Liver (tissue), 9 donors: ENCODE results near the gene WWOX. TPM values are rescaled to one million over a fixed set of nuclear protein-coding genes. Genes with fewer than 3 reads are reported as not detected.

ENCODE experiments used
- DNase-seq: peaks from one replicate; pipeline ENCODE4 v3.0.0-alpha.2; 2017; ENCODE audit warnings: low spot score
- H3K27ac ChIP-seq, 2 donors: one replicate each; pipeline ENCODE4 v1.7.0; 2013; ENCODE audit warnings: inconsistent platforms in 2 of 2, low read length in 2 of 2, control low read depth in 1 of 2, low read depth in 1 of 2, mild to moderate bottlenecking in 1 of 2
- H3K27me3 ChIP-seq, 4 donors: one replicate each; pipeline versions ENCODE4 v1.6.1 to v1.7.0; 2013; ENCODE audit warnings: low read length in 3 of 4, inconsistent platforms in 1 of 4, mild to moderate bottlenecking in 1 of 4, moderate library complexity in 1 of 4; ENCODE audit not compliant: control insufficient read depth in 4 of 4, insufficient read depth in 4 of 4
- H3K36me3 ChIP-seq, 4 donors: one replicate each; pipeline versions ENCODE4 v1.6.1 to v1.7.0; 2013; ENCODE audit warnings: low read length in 3 of 4, mild to moderate bottlenecking in 3 of 4, low read depth in 1 of 4, moderate library complexity in 1 of 4; ENCODE audit not compliant: control insufficient read depth in 4 of 4, insufficient read depth in 3 of 4
- H3K4me1 ChIP-seq, 4 donors: one replicate each; pipeline versions ENCODE4 v1.6.1 to v1.7.0; 2013; ENCODE audit warnings: low read length in 3 of 4, mild to moderate bottlenecking in 3 of 4, moderate library complexity in 1 of 4; ENCODE audit not compliant: control insufficient read depth in 4 of 4, insufficient read depth in 4 of 4
- H3K4me3 ChIP-seq, 3 donors: one replicate each; pipeline versions ENCODE4 v1.6.1 to v1.7.0; 2013; ENCODE audit warnings: low read length in 3 of 3, control low read depth in 1 of 3, low read depth in 1 of 3, mild to moderate bottlenecking in 1 of 3
- H3K9ac ChIP-seq, 2 donors: one replicate each; pipeline ENCODE4 v1.7.0; 2013; ENCODE audit warnings: low read length in 2 of 2, mild to moderate bottlenecking in 2 of 2, moderate library complexity in 2 of 2, control low read depth in 1 of 2, low read depth in 1 of 2
- H3K9me3 ChIP-seq, 4 donors: one replicate each; pipeline versions ENCODE4 v1.6.1 to v1.7.0; 2013; ENCODE audit warnings: low read length in 3 of 4; ENCODE audit not compliant: control insufficient read depth in 4 of 4
- EGR1 ChIP-seq, 2 donors: IDR thresholded peaks; 2 replicates each; pipeline ENCODE4 v1.6.1; 2016 to 2018; ENCODE audit warnings: antibody characterized with exemption in 2 of 2, low read depth in 2 of 2
- FOXA1 ChIP-seq: IDR thresholded peaks from 2 replicates; pipeline ENCODE4 v1.6.1; 2016; ENCODE audit warnings: antibody characterized with exemption
- FOXA2 ChIP-seq: IDR thresholded peaks from 2 replicates; pipeline ENCODE4 v1.6.1; 2016; ENCODE audit warnings: antibody characterized with exemption
- HNF4A ChIP-seq, 2 donors: conservative IDR thresholded peaks; 2 replicates each; pipeline ENCODE4 v1.6.1; 2016; ENCODE audit warnings: antibody characterized with exemption in 2 of 2, mild to moderate bottlenecking in 2 of 2
- HNF4G ChIP-seq: IDR thresholded peaks from 2 replicates; pipeline ENCODE4 v1.6.1; 2016; ENCODE audit warnings: antibody characterized with exemption
- JUND ChIP-seq, 2 donors: IDR thresholded peaks; 2 replicates each; pipeline ENCODE4 v1.6.1; 2016; ENCODE audit warnings: antibody characterized with exemption in 2 of 2
- NR2F2 ChIP-seq: IDR thresholded peaks from 2 replicates; pipeline ENCODE4 v1.6.1; 2016; ENCODE audit warnings: antibody characterized with exemption
- RAD21 ChIP-seq, 2 donors: IDR thresholded peaks; 2 replicates each; pipeline ENCODE4 v1.6.1; 2016; ENCODE audit warnings: antibody characterized with exemption in 2 of 2, mild to moderate bottlenecking in 2 of 2
- RXRA ChIP-seq, 2 donors: IDR thresholded peaks; 2 replicates each; pipeline ENCODE4 v1.6.1; 2017 to 2018; ENCODE audit warnings: antibody characterized with exemption in 2 of 2, mild to moderate bottlenecking in 1 of 2
- YY1 ChIP-seq: IDR thresholded peaks from 2 replicates; pipeline ENCODE4 v1.6.1; 2016; ENCODE audit warnings: antibody characterized with exemption, mild to moderate bottlenecking
- WGBS: extraction: QIAGEN DNeasy Blood & Tissue Kit; methylation state at CpG from one replicate; pipeline ENCODE4 v1.1.7; 2013; 5-methylcytosine and 5-hydroxymethylcytosine counted together
- polyA plus RNA-seq, 2 donors: library from polyadenylated mRNA; stranded (reverse) in 1 of 2; unstranded in 1 of 2; fragments of 200-250 nt in 1 of 2; fragments of >200 nt in 1 of 2; fragmentation: Nextera tagmentation in 1 of 2; extraction: Ambion mirVana in 1 of 2; gene quantifications; one replicate each; pipeline versions ENCODE4 v1.2.1 to v1.2.3, GENCODE V29; 2013 to 2015
- total RNA-seq, 2 donors: library from RNA; depleted of rRNA; stranded (reverse); fragments of >200 nt; gene quantifications; one replicate each; pipeline ENCODE4 v1.2.3, GENCODE V29; 2014
- TF ChIP-seq, protein P1 (sequence below): IDR thresholded peaks from 2 replicates; pipeline ENCODE4 v1.6.1; 2016; ENCODE audit warnings: antibody characterized with exemption
- TF ChIP-seq, protein P2 (sequence below): IDR thresholded peaks from 2 replicates; pipeline ENCODE4 v1.6.1; 2016; ENCODE audit warnings: antibody characterized with exemption
- TF ChIP-seq, protein P3 (sequence below): IDR thresholded peaks from 2 replicates; pipeline ENCODE4 v1.6.1; 2016; ENCODE audit warnings: antibody characterized with exemption
- donor health status: healthy.
- donor health status: healthy.
- donor health status: healthy.
- donor health status: healthy.
- donor health status: healthy.

WWOX gene
- total and polyA plus RNA-seq, 4 donors = 9.8 to 46.0 (median 15.3) TPM

DNA sequence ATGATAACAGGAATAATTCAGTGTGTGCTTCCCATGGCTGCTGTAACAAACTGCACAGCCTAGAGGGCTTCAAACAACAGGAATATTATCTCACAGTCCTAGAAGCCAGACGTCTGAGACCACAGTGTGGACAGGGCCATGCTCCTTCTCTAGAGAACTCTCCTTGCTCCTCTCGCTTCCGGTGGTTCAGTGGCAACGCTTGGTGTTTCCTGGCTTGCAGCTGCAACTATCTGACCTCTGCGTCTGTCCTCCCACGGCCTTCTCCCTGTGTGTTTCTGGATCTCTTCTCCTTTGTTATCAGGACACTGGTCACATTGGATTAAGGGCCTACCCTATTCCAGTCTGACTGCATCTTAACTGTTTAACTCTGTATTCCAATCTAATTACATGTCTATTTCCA is 1086.7 kb downstream of the WWOX start:
- H3K27me3 ChIP-seq = no peaks in the 10 kb centered on the region

DNA sequence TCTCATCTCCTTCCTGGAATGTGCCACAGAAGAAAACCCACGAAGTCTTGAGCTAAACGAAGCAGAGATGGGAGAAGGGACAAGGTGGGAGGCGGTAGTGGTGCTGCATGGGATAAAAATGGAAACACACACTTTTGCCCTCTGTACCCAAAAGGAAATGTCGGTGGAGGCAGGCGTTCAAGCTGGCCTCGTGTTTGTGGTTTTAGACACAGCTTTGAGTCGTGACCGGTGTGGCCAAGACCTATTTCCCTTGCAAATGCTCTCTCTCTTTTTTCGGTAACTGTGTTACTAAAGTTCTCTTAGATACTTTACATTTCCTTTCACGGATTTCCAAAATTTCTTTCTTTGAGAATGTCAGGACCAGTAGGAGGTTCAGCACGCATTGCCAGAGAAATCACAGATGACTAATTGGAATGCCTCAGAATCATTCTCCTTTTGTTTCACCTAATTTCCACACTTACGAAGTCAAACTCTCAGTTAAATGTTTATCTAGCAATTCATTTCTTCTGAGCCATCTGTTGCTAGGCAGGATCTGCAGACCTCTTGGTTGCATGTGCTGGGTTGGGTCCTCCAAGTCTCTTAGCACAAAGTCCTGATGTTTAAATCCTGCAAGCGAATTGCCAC is 1088.8 kb downstream of the WWOX start:
- Histone ChIP-seq H3K4me1 (peaks cover 0 to 11% (median 7%) of the 10 kb centered on the region in 4 donors), H3K9me3 (no peaks in the 10 kb centered on the region), H3K27ac (no peak overlapping the region), H3K9ac (no peak overlapping the region), H3K4me3 (no peak overlapping the region), H3K36me3 (no peaks in the 10 kb centered on the region), H3K27me3 (no peaks in the 10 kb centered on the region)
- TF ChIP-seq HNF4G (no peak), FOXA2 (no peak), JUND (IDR thresholded peaks at IDR 0.05) (no peak), FOXA1 (no peak), YY1 (no peak), NR2F2 (no peak)
- TF ChIP-seq, protein P1, sequence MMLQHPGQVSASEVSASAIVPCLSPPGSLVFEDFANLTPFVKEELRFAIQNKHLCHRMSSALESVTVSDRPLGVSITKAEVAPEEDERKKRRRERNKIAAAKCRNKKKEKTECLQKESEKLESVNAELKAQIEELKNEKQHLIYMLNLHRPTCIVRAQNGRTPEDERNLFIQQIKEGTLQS = no peak
- DNase-seq = no peak
- 82% methylated on average over 13 of the region's 13 CpGs for WGBS

More for the DNA sequence above, 1086.7 kb downstream of the WWOX start:
- no peaks in the 10 kb centered on the region for H3K9me3 ChIP-seq
- no peaks in the 10 kb centered on the region for H3K36me3 ChIP-seq
- 76% methylated on average over 6 of the region's 6 CpGs for WGBS
- no peak for DNase-seq
- TF ChIP-seq FOXA1 (no peak), RXRA (IDR thresholded peaks at IDR 0.05) (peak in 1 of 2 donors; percentile 23), JUND (IDR thresholded peaks at IDR 0.05) (no peak), NR2F2 (peak; percentile 61)
- TF ChIP-seq, protein P2, sequence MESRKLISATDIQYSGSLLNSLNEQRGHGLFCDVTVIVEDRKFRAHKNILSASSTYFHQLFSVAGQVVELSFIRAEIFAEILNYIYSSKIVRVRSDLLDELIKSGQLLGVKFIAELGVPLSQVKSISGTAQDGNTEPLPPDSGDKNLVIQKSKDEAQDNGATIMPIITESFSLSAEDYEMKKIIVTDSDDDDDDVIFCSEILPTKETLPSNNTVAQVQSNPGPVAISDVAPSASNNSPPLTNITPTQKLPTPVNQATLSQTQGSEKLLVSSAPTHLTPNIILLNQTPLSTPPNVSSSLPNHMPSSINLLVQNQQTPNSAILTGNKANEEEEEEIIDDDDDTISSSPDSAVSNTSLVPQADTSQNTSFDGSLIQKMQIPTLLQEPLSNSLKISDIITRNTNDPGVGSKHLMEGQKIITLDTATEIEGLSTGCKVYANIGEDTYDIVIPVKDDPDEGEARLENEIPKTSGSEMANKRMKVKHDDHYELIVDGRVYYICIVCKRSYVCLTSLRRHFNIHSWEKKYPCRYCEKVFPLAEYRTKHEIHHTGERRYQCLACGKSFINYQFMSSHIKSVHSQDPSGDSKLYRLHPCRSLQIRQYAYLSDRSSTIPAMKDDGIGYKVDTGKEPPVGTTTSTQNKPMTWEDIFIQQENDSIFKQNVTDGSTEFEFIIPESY = no peak
- H3K4me1 ChIP-seq = peaks cover 0 to 3% (median 0%) of the 10 kb centered on the region in 4 donors
- no peak overlapping the region for H3K4me3 ChIP-seq
- H3K9ac ChIP-seq = no peak overlapping the region
- H3K27ac ChIP-seq = no peak overlapping the region

DNA sequence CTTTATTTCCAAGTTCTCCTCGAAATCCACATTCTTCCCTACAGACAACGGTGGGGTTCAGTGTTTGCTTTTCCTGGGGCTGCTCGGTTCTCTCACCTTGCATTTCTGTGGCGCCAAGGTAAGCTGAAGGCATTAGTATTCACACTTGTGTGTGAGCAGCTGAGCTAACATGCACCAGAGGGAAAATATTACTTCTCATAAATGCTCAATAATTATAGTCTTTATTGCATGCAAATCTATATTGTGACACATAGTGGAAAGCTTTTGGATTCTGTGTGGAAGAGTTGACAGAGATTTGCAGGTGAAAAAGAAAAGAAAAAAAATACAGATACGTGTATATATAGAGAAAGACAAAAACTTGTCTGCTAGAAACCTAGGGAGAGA is 1089.3 kb downstream of the WWOX start:
- peaks cover 0 to 16% (median 7%) of the 10 kb centered on the region in 4 donors for H3K4me1 ChIP-seq
- H3K4me3 ChIP-seq = no peak overlapping the region
- no peaks in the 10 kb centered on the region for H3K36me3 ChIP-seq
- TF ChIP-seq, protein P3, sequence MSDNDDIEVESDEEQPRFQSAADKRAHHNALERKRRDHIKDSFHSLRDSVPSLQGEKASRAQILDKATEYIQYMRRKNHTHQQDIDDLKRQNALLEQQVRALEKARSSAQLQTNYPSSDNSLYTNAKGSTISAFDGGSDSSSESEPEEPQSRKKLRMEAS = no peak
- TF ChIP-seq JUND (IDR thresholded peaks at IDR 0.05) (no peak), EGR1 (IDR thresholded peaks at IDR 0.05; ENCODE audit: low read depth in 2 of 2) (no peak)
- no peak overlapping the region for H3K9ac ChIP-seq
- DNase-seq = no peak
- 84% methylated on average over 5 of the region's 5 CpGs for WGBS
- H3K27me3 ChIP-seq = no peaks in the 10 kb centered on the region
- no peaks in the 10 kb centered on the region for H3K9me3 ChIP-seq
- no peak overlapping the region for H3K27ac ChIP-seq

DNA sequence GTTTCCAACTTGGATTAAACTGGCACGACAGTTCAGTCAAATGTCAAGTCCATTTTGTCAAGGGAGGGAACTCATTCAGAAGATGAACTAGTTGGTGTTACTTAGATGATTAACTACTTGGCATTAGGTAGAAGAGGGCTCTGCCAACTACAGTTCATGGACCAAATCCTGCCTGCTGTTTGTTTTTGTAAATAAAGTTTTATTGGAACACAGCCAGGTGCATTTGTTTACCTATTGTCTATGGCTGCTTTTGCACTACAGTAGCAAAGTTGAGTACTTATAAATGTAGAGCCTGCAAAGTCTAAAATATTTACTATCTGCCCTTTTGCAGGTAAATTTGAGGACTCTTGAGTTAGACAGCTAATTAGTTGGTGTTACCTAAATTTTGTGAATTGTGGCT is 1091.1 kb downstream of the WWOX start:
- WGBS = 85% methylated on average over 1 of the region's 1 CpG
- Histone ChIP-seq H3K27ac (no peak overlapping the region), H3K4me1 (peaks cover 0 to 16% (median 7%) of the 10 kb centered on the region in 4 donors), H3K36me3 (no peaks in the 10 kb centered on the region), H3K9ac (no peak overlapping the region), H3K27me3 (no peaks in the 10 kb centered on the region), H3K9me3 (no peaks in the 10 kb centered on the region), H3K4me3 (no peak overlapping the region)
- no peak for DNase-seq
- TF ChIP-seq RAD21 (IDR thresholded peaks at IDR 0.05) = no peak
- peak in 1 of 2 donors; percentile 20 for TF ChIP-seq HNF4A (conservative IDR thresholded peaks at IDR 0.05)
